Measurements from ENCODE around the gene CANT1. TPM values are rescaled to one million over a fixed set of nuclear protein-coding genes. Genes with fewer than 3 reads are reported as not detected.

The CANT1 gene
- total and polyA plus RNA-seq, 9 of the 15 experiments (the other 6 are each of a cell fraction or from before 2014, with no cell fraction given) = 2.7 to 66.4 (median 22.5) TPM

GRCh38 chr17:78991906-78992532 is 17.5 kb downstream of the CANT1 start (continued):
- no peak for TF ChIP-seq ZBTB8A (IDR thresholded peaks at IDR 0.05; ENCODE audit: partially characterized antibody)
- no peak for TF ChIP-seq MTF1 (CRISPR knock-in tag; IDR thresholded peaks at IDR 0.05; ENCODE audit: borderline replicate concordance)

GRCh38 chr17:78991017-78991738 is 18.4 kb downstream of the CANT1 start:
- BruUV-seq (replicated peaks) = no TSS peak
- H3K9me1 ChIP-seq (ENCODE audit: control insufficient read depth, insufficient read depth, low read length) = no peaks in the 10 kb centered on the region
- H3K4me3 ChIP-seq = no peak overlapping the region
- peaks cover 19 to 37% of the 10 kb centered on the region in 2 experiments for H3K4me1 ChIP-seq (replicated peaks in 1 of 2; ENCODE audit: control insufficient read depth in 2 of 2, insufficient read depth in 2 of 2, low read length in 2 of 2)
- ATAC-seq (no peak), DNase-seq (ENCODE audit: extremely low read depth in 1 of 4, low spot score in 3 of 4) (no peak), FAIRE-seq (no peak)
- CTCF ChIA-PET (ENCODE audit: low intra/inter-chr PET ratio) = no interaction called here
- H4K20me1 ChIP-seq (replicated peaks; ENCODE audit: control insufficient read depth, insufficient read depth, low read length) = 0 out of 2 replicates have a peak, but pooled peaks cover 5% of the 10 kb centered on the region
- H3K27ac ChIP-seq (ENCODE audit: extremely low read depth, low read depth, low read length) = no peak overlapping the region
- H3K4me2 ChIP-seq (ENCODE audit: insufficient read depth, low read length) = no peak overlapping the region
- no peak overlapping the region; a peak in 1 of 4 replicates for H3K9ac ChIP-seq (ENCODE audit: insufficient read depth in 1 of 2, low read depth in 2 of 2, low read length in 2 of 2)
- TF ChIP-seq HOMEZ (CRISPR knock-in tag; IDR thresholded peaks at IDR 0.05) (no peak), ID3 (CRISPR knock-in tag; IDR thresholded peaks at IDR 0.05) (no peak), ID3 (tag; IDR thresholded peaks at IDR 0.05) (no peak), TAF15 (IDR thresholded peaks at IDR 0.05; ENCODE audit: low read depth, low read length) (no peak), ZNF551 (CRISPR knock-in tag; IDR thresholded peaks at IDR 0.05) (no peak), IFI16 (CRISPR knock-in tag; IDR thresholded peaks at IDR 0.05) (no peak), RBM17 (IDR thresholded peaks at IDR 0.05; ENCODE audit: borderline replicate concordance, low read depth, low read length) (no peak)
- no peaks in the 10 kb centered on the region for H3K9me3 ChIP-seq (replicated peaks; ENCODE audit: control insufficient read depth, insufficient read depth, low read depth, low read length)
- no peaks in the 10 kb centered on the region for H3K79me2 ChIP-seq (ENCODE audit: control insufficient read depth, insufficient read depth, low read length)
- intact Hi-C loops (cut with micrococcal nuclease) = no loop called here
- H2AFZ ChIP-seq (ENCODE audit: low read depth, low read length) = no peak overlapping the region
- WGBS (ENCODE audit: insufficient coverage, low coverage, missing lambda C conversion rate) = 95% methylated on average over 33 of the region's 33 CpGs
- POLR2A ChIA-PET = interaction anchor here (0.6 to 1.3 kb wide), 3 partner anchors 9 to 19 kb away, joined by 3 to 4 read pairs (median 4); no protein-coding TSS in a partner anchor
- in situ Hi-C loops (cut with MboI) = no loop called here
- no peaks in the 10 kb centered on the region for H3K27me3 ChIP-seq (ENCODE audit: control insufficient read depth in 2 of 2, insufficient read depth in 2 of 2, low read length in 2 of 2)
- H3K36me3 ChIP-seq (ENCODE audit: control insufficient read depth, insufficient read depth, low read length) = peaks cover 64% of the 10 kb centered on the region; the same call in 2 of the 3 replicates
